ENCODE results near the gene IER2. TPM values are rescaled to one million over a fixed set of nuclear protein-coding genes. Genes with fewer than 3 reads are reported as not detected.

The IER2 gene
- total and polyA plus RNA-seq, 9 of the 15 experiments (the other 6 are each of a cell fraction or from before 2014, with no cell fraction given), result 4.5 to 205 (median 23.7) TPM

DNA sequence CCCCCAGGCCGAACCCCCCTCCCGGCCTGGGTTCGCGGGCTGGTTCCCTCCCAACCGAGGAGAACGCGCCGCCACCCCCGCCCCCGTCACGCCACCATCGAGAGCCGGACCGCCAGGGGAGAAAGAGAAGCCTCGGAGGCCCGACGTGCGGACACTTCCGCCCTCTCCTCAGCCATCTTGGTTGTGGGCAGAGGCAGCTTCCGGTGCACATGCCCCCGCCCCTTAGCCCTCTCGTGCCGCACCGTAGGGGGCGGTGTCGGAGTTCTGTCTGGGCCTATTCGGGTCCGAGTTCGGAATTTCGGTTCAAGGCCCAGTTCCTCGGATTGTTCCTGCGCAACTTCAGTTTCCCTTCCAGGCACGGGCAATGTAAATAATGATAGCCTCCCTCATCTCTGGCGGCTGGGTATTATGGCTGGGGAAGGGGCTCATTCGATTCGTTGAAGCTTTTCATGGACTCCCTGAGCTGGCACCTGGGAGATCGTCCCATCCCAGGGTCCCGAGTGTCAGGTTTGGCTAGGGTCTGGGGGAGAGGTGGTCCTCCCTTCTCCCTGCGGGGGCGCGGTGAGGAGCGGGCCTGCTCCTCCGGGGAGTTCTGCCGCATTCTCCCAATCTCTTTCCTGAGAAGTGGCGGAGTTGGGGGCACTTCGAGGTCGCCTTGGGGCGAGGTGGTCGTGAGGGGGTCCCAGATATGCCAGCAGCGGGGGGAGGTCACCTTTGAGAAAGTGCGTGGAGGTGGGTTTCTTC, at the start of gene IER2, which contains the start of gene STX10 (continued):
- TF ChIP-seq, protein P1, sequence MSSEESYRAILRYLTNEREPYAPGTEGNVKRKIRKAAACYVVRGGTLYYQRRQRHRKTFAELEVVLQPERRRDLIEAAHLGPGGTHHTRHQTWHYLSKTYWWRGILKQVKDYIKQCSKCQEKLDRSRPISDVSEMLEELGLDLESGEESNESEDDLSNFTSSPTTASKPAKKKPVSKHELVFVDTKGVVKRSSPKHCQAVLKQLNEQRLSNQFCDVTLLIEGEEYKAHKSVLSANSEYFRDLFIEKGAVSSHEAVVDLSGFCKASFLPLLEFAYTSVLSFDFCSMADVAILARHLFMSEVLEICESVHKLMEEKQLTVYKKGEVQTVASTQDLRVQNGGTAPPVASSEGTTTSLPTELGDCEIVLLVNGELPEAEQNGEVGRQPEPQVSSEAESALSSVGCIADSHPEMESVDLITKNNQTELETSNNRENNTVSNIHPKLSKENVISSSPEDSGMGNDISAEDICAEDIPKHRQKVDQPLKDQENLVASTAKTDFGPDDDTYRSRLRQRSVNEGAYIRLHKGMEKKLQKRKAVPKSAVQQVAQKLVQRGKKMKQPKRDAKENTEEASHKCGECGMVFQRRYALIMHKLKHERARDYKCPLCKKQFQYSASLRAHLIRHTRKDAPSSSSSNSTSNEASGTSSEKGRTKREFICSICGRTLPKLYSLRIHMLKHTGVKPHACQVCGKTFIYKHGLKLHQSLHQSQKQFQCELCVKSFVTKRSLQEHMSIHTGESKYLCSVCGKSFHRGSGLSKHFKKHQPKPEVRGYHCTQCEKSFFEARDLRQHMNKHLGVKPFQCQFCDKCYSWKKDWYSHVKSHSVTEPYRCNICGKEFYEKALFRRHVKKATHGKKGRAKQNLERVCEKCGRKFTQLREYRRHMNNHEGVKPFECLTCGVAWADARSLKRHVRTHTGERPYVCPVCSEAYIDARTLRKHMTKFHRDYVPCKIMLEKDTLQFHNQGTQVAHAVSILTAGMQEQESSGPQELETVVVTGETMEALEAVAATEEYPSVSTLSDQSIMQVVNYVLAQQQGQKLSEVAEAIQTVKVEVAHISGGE (CRISPR knock-in tag; IDR thresholded peaks at IDR 0.05), result peak in 2 of 3 experiments; percentile 70 to 92; a peak in 4 of 6 replicates
- TF ChIP-seq RBFOX2 (IDR thresholded peaks at IDR 0.05; ENCODE audit: low read depth, low read length) (peak; percentile 83), POLR3A (IDR thresholded peaks at IDR 0.05; ENCODE audit: borderline replicate concordance, extremely low read depth, insufficient read depth, insufficient read length) (no peak), FOXA1 (IDR thresholded peaks at IDR 0.05; ENCODE audit: borderline replicate concordance) (no peak), TEAD4 (IDR thresholded peaks at IDR 0.05; ENCODE audit: low read length) (peak; percentile 56), TEAD4 (CRISPR knock-in tag; IDR thresholded peaks at IDR 0.05; ENCODE audit: borderline replicate concordance) (no peak), MTA3 (IDR thresholded peaks at IDR 0.05; ENCODE audit: borderline replicate concordance) (peak; percentile 78), ZSCAN29 (IDR thresholded peaks at IDR 0.05) (peak; percentile 95), CREBBP (IDR thresholded peaks at IDR 0.05; ENCODE audit: low read depth, low read length) (no peak), CBX1 (IDR thresholded peaks at IDR 0.05; ENCODE audit: low read depth) (no peak; the same call in 1 of the 2 replicates), CBFB (CRISPR knock-in tag; IDR thresholded peaks at IDR 0.05) (no peak), HMG20A (CRISPR knock-in tag; conservative IDR thresholded peaks at IDR 0.05) (no peak), ZNF699 (CRISPR knock-in tag; IDR thresholded peaks at IDR 0.05; ENCODE audit: insufficient replicate concordance) (no peak), CREB1 (IDR thresholded peaks at IDR 0.05) (peak; percentile 65; the same call in 1 of the 2 replicates), CREB1 (CRISPR knock-in tag; IDR thresholded peaks at IDR 0.05) (peak; percentile 76)
- TF ChIP-seq, protein P2, sequence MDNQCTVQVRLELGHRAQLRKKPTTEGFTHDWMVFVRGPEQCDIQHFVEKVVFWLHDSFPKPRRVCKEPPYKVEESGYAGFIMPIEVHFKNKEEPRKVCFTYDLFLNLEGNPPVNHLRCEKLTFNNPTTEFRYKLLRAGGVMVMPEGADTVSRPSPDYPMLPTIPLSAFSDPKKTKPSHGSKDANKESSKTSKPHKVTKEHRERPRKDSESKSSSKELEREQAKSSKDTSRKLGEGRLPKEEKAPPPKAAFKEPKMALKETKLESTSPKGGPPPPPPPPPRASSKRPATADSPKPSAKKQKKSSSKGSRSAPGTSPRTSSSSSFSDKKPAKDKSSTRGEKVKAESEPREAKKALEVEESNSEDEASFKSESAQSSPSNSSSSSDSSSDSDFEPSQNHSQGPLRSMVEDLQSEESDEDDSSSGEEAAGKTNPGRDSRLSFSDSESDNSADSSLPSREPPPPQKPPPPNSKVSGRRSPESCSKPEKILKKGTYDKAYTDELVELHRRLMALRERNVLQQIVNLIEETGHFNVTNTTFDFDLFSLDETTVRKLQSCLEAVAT (IDR thresholded peaks at IDR 0.05), result 0 out of 4 replicates have a peak, but pooled peaks have one; percentile 26 to 57
- TF ChIP-seq, protein P3, sequence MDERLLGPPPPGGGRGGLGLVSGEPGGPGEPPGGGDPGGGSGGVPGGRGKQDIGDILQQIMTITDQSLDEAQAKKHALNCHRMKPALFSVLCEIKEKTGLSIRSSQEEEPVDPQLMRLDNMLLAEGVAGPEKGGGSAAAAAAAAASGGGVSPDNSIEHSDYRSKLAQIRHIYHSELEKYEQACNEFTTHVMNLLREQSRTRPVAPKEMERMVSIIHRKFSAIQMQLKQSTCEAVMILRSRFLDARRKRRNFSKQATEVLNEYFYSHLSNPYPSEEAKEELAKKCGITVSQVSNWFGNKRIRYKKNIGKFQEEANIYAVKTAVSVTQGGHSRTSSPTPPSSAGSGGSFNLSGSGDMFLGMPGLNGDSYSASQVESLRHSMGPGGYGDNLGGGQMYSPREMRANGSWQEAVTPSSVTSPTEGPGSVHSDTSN (CRISPR knock-in tag; IDR thresholded peaks at IDR 0.05; ENCODE audit: low read depth), result no peak
- TF ChIP-seq, protein P3 (tag; conservative IDR thresholded peaks at IDR 0.05; ENCODE audit: low read depth), result no peak
